ENCODE measurements around the gene NLGN1. TPM values are rescaled to one million over a fixed set of nuclear protein-coding genes. Genes with fewer than 3 reads are reported as not detected.

The NLGN1 gene
- polyA plus RNA-seq, 12 donors = 1.3 to 4.3 (median 1.9) TPM; not detected in 1

DNA sequence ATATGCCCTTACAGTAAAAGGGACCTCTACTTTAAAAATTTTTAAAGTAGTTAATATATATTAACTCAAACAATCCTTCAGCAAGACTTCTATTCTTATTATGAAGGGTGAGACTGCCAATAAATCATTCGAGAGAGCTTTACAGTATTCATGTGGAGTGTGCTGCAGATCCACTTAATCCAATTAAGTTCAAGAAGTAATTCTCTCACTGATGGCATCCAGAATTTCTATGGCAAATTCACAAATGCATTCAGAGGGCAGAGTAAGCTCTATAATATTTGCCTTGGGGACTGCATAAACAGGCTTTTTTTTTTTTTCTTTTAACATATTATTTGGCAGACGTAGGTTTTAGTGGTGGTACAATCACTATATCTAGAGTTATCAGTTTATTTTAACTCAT, 692.0 kb downstream of the NLGN1 start:
- DNase-seq = no peak

- no peak for DNase-seq
These were observed 697.1 kb downstream of the NLGN1 start for GRCh38 chr3:174094669-174095068.

- DNase-seq = no peak
These were observed 700.1 kb downstream of the NLGN1 start for GRCh38 chr3:174097686-174098085.

- no peak for DNase-seq
These were observed 701.2 kb downstream of the NLGN1 start for GRCh38 chr3:174098746-174099145.

- no peak for DNase-seq
These were observed 702.2 kb downstream of the NLGN1 start for GRCh38 chr3:174099724-174100123.

DNA sequence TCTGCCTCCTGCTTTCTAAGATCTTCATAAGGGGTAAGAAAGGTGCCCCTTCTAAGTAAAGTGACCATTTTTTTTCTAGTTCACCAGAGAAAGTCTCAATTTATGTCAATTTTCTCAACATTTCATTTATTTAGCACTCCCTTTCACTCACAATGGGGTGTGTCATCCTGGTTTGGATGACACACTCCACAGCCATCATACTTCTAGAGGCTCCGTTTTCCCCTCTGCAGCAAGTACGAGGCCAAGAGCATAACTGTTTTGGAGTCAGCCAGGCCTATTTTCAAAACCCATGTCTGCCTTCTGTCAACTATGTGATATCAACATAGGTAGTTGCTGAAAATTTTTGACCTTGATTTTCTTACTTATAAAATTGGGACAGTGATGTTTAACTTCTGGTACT, 703.2 kb downstream of the NLGN1 start:
- no peak for DNase-seq

GRCh38 chr3:174101244-174101643, 703.7 kb downstream of the NLGN1 start:
- DNase-seq = no peak

GRCh38 chr3:174102274-174102673, 704.7 kb downstream of the NLGN1 start:
- no peak for DNase-seq

DNA sequence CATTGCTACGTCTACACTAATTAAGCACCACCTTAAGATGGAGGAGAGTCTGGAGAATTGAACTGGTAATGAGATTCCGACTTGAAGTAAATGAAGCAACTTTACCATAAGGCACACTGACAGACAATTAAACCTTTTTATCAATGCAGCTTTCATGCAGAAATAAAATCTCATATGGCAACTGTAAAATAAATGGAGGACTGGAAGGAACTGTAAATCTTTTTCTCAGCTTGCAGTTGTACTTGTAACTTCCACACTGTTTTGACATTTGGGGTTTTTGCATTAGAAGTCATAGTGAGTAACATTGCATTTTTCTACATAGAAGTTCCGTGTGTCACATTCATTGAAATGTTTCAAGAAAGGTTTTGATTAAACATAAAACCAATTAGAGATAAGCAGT, 705.3 kb downstream of the NLGN1 start:
- no peak for DNase-seq

DNA sequence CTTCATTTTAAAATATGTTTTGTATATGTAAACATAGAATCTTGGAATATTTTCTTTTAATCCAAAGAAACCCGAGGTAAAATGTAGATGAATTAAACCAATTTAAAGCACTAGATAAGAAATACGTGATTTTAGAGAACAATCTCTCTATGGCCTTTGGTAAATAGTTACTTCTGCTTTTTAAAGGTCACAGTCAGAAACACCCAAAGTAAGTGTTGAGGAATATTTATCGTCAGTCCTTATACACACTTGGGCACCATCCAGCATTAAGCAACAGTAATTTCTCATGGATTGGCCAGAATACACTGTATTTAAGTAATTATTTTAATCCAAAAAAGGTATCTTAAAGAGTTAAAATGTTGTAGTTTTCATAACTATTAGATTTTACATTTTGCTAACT, 713.2 kb downstream of the NLGN1 start:
- no peak for DNase-seq

DNA sequence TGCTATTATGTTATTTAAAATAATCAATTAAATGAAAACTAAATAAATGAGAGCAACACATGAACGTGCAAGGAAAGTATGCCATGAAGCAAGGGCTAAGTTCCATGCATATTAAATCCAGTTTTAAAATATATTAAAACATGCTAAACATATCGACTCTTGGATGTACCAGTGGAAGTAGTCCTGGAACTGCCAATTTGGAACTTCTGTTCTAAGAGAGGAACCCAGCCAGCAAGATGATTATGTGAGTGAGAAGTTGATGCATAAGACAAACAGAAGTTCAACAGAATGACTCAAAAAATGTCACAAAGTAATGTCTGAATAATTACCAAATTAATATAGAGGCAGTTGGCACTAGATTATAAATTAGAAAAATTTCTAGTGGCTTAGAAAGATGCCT, 714.2 kb downstream of the NLGN1 start:
- no peak for DNase-seq

GRCh38 chr3:174116421-174116820, 718.9 kb downstream of the NLGN1 start:
- DNase-seq = no peak

DNA sequence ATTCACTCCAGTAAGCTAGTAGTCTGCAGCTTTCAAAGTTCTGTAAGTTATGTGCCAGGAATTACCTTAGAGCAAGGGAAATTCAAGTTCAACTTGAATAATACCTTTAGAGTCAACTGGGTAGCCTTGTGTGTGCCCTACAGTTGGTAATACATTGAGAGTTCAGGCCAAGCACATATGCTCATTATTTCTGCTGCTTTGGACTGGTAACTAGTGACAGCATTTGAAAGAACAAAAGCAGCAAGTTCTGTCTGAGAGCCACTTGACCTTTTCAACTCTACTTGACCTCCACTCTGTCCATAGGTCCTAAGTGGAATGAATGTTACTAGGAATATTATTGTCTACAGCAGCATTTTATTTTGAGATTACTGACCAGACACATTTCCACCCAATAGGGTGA, 723.5 kb downstream of the NLGN1 start:
- no peak for DNase-seq

DNA sequence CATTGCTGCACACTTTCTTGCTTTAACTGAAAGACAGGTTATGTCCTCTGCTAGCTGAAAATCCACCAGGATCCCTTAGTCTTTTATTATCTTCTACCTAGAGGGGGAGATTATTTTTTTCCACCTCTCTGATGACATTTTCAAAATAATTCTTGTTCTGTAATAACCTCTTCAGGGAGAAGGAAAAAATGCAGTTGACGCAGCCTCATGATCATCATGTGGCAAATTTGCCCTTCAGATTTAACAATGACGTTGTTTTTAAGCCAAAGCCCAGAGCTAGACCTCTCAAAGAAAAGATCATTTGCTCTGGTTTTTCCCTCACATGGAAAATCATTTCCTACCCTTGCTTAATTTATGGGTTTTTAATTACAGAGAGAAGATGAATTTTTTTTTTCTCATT, 724.9 kb downstream of the NLGN1 start:
- DNase-seq = no peak

DNA sequence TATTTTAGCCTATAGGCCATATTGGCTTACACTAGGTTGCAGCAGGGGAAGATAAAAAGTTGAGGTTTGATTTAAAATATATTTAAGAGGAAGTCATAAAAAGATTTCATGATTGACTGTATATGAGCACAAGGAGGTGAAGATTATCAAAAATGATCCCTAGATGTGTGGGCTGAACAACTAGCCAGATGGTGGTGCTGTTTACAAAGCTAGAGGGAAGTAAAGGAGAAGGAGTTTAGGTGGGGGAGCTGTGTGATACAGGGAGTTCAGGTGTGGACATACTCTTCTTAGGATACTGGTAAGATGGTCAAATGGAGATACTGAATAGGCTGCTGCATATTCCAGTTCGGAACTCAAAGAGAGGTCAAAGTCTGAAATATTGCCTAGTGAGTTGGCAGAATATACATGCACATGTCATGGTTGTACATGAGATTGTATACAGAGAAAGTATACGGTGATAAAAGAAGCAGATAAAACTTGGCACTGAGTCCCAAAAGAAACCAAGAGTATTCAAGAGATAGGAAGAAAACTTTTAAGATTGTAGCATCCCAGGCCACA, 727.8 kb downstream of the NLGN1 start:
- DNase-seq = no peak

DNA sequence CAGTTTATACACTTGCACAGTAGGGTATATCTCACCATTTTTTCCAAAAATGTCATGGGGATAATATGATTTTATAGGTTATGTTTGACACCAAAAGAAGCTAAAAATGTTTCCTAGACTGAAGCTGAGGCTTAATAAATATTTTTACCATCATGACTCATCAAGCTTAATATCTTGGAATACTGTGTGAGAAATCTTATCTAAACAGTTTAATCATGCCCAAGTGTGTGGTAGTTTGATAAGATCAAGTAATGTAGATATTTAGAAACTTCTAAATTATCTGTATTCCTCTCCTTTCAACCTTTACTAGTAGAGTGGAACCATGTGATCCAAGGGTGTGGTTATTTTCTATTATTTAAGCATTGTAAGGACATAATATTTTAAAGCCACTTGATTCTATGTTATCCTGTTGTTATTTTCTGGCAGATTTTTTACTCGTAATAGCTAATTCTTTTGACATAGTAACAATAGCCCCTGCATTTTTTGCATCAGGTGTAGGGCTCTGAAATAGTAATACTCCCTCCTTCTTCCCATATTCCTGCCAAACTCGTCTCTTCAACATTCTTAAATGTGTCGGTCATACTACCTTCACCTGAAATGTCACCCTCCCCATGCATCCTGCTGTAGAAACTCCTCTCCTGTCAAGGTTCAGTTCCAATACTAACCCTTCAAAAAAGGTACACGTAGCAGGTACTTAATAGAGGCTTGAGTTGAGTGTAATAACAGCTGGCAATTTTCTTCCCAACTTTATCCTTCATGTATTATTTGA, 729.6 kb downstream of the NLGN1 start:
- no peak for DNase-seq

- no peak for DNase-seq
These were observed 734.5 kb downstream of the NLGN1 start for GRCh38 chr3:174132006-174132405.

- no peak for DNase-seq
These were observed 735.0 kb downstream of the NLGN1 start for GRCh38 chr3:174132421-174133042.

- no peak for DNase-seq
These were observed 748.5 kb downstream of the NLGN1 start for GRCh38 chr3:174146008-174146407.

- no peak for DNase-seq
These were observed 750.3 kb downstream of the NLGN1 start for GRCh38 chr3:174147798-174148197.

DNA sequence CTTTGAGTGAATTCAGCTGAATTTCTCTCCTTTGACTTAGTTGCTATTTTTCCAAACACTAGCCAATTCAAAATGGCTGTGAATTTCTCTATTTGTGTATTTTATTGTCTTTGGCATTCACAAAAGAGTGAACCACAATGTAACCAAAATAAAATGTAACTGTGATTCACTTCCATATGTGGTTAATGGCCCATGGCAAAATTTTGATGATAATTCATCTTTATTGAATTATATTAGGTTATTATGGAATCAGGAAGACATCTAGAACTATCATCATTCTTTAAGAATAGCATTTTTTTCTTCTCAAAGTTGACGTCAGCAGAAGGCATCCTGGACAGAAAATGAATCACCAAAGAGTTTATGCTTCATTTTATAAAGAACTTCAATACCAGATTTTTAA, 756.3 kb downstream of the NLGN1 start:
- DNase-seq = no peak

DNA sequence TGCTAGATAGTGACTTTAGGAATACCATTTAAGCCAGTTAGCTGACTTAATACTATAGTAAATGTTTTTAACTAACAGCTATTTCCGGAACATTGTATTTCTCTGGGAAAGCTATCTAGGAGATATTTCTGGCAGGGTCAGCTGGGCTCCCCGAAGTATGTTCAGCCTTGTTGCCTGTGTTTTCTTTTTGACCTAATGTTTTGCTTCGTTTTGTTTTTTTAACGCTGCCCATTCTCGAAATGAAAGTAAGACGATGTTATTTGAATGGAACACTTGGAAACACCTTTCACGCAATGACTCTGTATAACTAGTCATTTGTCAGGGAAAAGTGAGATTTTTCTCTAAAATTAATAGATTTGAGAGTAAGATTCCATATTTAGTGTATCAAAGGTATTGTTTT, 758.7 kb downstream of the NLGN1 start:
- no peak for DNase-seq

DNA sequence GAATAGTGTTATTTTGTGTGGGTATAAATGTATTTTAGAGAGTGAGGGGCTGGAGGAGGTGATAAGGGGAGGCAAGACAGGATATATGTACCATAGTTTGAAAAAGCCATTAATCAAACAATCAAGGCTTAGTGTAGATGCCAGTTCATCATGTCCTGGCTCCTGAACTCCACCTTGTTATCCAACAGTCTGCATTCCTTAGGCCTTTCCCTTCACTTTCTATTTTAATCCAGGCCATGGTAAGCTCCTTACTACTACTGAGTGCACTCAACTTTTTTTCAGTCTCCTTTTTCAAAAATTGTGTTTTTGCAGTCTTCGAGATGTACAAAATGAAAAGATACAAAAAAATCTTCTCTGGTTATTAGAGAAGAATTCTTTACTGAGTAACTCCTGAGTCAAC, 761.1 kb downstream of the NLGN1 start:
- DNase-seq = no peak

DNA sequence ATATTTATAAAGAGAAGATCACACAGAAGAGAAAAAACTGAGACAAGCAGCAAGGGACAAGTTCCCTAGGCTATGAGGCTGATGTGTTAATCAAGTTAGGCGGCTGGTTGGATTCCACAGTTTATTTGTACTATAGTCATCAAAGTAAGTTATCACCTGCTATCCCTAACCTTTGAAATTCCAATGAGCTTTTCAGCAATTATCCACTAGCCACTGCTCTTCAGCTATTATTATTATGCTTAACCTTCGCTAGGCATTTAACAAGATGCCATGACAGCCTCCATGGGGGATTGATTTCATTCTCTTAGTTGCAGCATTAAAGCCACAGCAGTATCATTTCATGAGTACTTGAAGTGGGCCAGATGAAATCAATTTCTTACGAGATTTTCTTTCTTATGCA, 762.1 kb downstream of the NLGN1 start:
- DNase-seq = no peak

Data from muscle of arm (tissue), 12 donors.